Measurements from ENCODE around the gene PGM5. TPM values are rescaled to one million over a fixed set of nuclear protein-coding genes. Genes with fewer than 3 reads are reported as not detected.

PGM5 gene
- polyA plus RNA-seq, 3 donors = 35.4 to 41.7 (median 35.6) TPM

DNA sequence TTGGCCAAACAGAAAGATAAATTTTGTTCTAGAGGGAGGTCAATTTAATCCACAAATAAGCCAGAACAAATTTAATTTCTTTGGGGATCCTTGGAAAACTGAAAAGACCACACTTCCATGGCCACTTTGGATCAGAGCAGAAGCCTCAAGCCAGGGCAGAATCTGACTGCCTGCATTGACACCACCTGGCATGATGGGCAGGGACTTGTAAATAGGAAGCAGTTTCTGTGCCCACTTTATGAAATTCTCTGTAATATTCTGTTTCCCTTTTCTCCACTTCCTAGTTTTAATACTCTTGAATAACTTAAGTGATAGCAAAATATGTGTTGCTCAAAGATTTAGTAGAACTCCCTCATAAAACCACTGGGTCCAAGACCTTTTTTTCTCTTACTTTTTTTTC, 191.0 kb downstream of the PGM5 start:
- DNase-seq (ENCODE audit: extremely low read depth in 1 of 11, low read depth in 9 of 11, low spot score in 4 of 11) = no peak

DNA sequence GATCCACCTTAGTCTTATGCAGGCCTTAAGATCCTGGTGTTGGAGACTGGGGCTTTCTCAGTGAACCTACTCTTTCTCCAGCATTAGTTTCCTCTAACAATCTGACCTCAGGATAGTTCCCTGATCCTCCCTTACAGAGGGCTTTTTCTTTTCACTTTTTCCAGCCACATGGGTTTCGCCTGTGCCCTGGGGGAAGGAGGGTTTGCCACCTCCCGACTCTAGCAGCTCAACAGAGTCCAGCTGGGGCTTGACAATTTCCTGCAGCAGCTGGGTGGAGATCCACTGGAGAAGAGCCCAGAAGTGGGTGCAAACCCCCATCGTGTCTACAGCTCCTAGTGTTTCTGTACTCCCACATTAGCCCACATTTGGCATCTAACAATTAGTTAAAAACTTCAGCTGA, 191.8 kb downstream of the PGM5 start:
- no peak for DNase-seq (ENCODE audit: extremely low read depth in 1 of 11, low read depth in 9 of 11, low spot score in 4 of 11)

DNA sequence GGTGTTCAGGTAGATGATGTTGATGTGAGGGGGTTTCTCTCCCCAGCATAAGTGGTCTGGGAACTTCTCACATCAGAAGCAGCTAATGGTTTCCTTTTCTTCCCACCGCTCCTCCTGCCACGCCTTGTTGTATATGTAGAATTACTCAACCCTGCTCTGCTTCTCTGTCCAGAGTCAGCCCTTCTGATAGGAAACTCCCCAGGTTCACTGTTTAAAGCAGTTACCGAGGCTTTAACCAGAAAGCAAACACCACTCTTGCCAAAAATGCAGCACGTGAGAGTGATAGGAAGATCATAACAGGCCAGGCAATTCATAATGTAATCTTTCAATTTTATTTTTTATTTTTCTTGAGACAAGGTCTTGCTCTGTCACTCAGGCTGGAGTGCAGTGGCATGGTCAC, 194.8 kb downstream of the PGM5 start:
- no peak for DNase-seq (ENCODE audit: extremely low read depth in 1 of 11, low read depth in 9 of 11, low spot score in 4 of 11)

GRCh38 chr9:68552700-68553476, 196.5 kb downstream of the PGM5 start:
- DNase-seq (ENCODE audit: extremely low read depth in 1 of 11, low read depth in 9 of 11, low spot score in 4 of 11) = no peak

DNA sequence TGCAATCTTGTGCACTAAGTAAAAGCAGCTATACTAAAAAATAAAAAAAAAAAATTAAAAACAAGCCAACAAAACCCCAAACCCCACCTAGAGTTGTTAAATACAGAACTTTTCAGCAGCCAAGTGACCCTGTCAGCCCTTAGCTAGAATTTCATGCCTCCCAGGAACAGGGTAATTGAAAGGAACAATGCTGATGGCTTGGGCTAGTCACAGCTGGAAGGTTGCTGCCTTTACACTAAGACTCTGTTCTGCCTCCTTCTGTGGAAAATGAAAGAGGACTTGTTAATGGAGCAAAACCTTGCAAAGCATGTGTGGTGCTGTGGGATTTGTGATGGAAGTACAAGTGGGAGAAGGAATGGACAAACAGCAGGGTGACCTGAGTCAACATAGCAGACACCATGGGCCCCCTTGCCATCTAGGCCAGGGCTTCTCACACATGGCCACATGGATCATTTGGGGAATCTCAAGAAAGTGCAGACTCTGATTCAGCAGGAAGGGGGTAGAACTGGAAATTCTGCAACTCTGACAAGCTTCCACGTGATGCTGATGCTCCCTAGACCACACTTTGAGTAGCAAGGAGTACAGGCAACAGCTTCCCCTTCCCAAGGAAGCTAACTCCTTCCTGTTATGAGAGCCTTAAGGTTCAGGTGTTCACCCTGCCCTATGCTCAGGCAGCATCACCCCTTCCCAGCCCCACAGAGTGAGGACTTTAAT, 199.2 kb downstream of the PGM5 start:
- no peak for DNase-seq (ENCODE audit: extremely low read depth in 1 of 11, low read depth in 9 of 11, low spot score in 4 of 11)

DNA sequence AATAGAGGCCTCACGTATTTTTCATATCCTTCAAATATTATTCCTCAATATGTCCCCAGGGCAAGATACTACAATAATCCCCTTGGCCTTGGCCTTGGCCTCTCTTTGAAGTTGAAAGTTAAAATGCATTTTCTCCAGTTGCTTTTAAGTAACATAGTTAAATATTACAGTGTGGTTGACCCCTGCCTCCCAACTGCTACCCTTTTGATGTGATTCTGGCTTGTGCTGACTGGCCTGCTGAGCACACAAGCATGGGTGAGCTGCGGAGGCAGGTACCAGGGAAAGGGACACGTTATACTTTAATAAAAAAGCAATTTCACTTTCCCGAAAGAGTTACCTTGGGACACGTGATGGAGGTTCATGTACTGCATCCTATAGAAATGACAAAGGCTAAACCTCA, 202.1 kb downstream of the PGM5 start:
- no peak for DNase-seq (ENCODE audit: extremely low read depth in 1 of 11, low read depth in 9 of 11, low spot score in 4 of 11)

GRCh38 chr9:68560071-68560844, 203.8 kb downstream of the PGM5 start:
- DNase-seq (ENCODE audit: extremely low read depth in 1 of 11, low read depth in 9 of 11, low spot score in 4 of 11) = no peak

- no peak for DNase-seq (ENCODE audit: extremely low read depth in 1 of 11, low read depth in 9 of 11, low spot score in 4 of 11)
Measured at GRCh38 chr9:68562461-68562860, 206.1 kb downstream of the PGM5 start.

- no peak for DNase-seq (ENCODE audit: extremely low read depth in 1 of 11, low read depth in 9 of 11, low spot score in 4 of 11)
Measured at GRCh38 chr9:68567565-68567964, 211.2 kb downstream of the PGM5 start.

DNA sequence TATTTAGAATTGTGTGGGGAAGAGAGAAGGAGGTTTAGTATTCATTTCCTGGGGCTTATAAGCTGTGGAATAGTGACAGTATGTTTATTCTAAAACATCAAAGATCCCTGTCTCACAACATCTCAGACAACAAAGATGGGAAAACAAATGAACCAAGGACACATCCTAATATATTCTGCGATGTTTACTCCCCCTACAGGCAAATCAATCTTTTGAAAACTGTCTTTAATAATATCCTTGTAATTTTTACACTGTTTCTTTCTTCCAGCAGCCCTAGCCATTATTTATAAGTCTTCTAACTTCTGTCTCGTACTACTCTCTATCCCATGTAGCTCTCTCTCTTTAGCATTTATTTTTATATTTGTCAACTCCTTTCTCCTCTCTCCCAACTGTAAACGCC, 217.7 kb downstream of the PGM5 start:
- DNase-seq (ENCODE audit: extremely low read depth in 1 of 11, low read depth in 9 of 11, low spot score in 4 of 11) = no peak

DNA sequence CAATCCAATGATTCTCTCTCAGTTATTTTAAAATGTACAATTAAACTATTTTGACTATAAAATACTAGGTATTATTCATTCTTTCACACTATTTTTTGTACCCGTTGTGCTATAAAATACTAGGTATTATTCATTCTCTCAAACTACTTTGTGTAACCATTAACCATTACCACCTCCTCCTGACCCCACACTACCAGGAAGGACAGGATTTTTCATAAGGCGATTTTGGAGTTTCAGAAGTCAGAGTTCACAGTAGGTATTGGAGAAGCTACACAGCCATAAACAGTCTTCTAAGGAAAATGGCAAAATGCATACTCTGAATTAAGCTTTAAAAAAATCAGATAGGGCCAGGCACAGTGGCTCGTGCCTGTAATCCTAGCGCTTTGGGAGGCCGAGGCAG, 219.4 kb downstream of the PGM5 start:
- no peak for DNase-seq (ENCODE audit: extremely low read depth in 1 of 11, low read depth in 9 of 11, low spot score in 4 of 11)

- no peak for DNase-seq (ENCODE audit: extremely low read depth in 1 of 11, low read depth in 9 of 11, low spot score in 4 of 11)
Measured at GRCh38 chr9:68577774-68578591, 221.6 kb downstream of the PGM5 start.

Other genes starting within 250 kb of the PGM5 start
- 10 to 100 TPM; 18.3 to 29.8 (median 26.5) TPM for gene ZNG1C, start 114.6 kb upstream of the PGM5 start, polyA plus RNA-seq (ENCODE audit: insufficient read length in 3 of 3)
- gene FOXD4L3, start 53.7 kb upstream of the PGM5 start, polyA plus RNA-seq (ENCODE audit: insufficient read length in 3 of 3) = under 1 TPM in 1 of 3 donors, not detected in 2; 0.07 TPM
- 10 to 100 TPM in 1 of 3 donors, 1 to 10 TPM in 2; 8.1 to 11.1 (median 8.6) TPM for gene TMEM252, start 184.3 kb downstream of the PGM5 start, polyA plus RNA-seq (ENCODE audit: insufficient read length in 3 of 3)